Common myeloid progenitor, CD34-positive (primary cell): ENCODE data around the gene CXCL5.

Experiments
- CTCF ChIA-PET: fragments of 350-600 bp; sonication (Branson Sonifier 250); formaldehyde crosslinking; loops from one replicate; lab custom pipeline; 2021; ENCODE audit warnings: antibody characterized with exemption; lab: Charles Lee
- POLR2A ChIA-PET: fragments of 350-600 bp; sonication (Branson Sonifier 250); formaldehyde crosslinking; loops from one replicate; lab custom pipeline; 2021; ENCODE audit warnings: antibody characterized with exemption; lab: Charles Lee
- DNase-seq, 3 donors: peaks; one replicate each; pipeline versions ENCODE4 v3.0.0 to v3.0.0-alpha.2; 2013
- H3K27ac ChIP-seq, 2 experiments: 1 replicate in 1 of 2; 2 replicates in 1 of 2; pipeline ENCODE4 v1.7.0; 2013; ENCODE audit warnings: inconsistent platforms in 2 of 2, low read length in 2 of 2, mild to moderate bottlenecking in 2 of 2, low read depth in 1 of 2, moderate library complexity in 1 of 2; ENCODE audit not compliant: severe bottlenecking in 2 of 2, insufficient read depth in 1 of 2, poor library complexity in 1 of 2
- H3K27me3 ChIP-seq, 5 experiments: replicated peaks in 2 of 5; 1 replicate in 3 of 5; 2 replicates in 2 of 5; pipeline versions ENCODE4 v1.6.1 to v1.7.0; 2013; ENCODE audit warnings: low read length in 4 of 5, mild to moderate bottlenecking in 2 of 5, moderate library complexity in 2 of 5, inconsistent platforms in 1 of 5; ENCODE audit not compliant: insufficient read depth in 5 of 5, control insufficient read depth in 4 of 5
- H3K36me3 ChIP-seq, 4 experiments: 1 replicate in 2 of 4; 2 replicates in 2 of 4; pipeline versions ENCODE4 v1.6.1 to v1.7.0; 2013; ENCODE audit warnings: low read length in 3 of 4, control low read depth in 1 of 4, mild to moderate bottlenecking in 1 of 4; ENCODE audit not compliant: control insufficient read depth in 4 of 4, insufficient read depth in 4 of 4
- H3K4me1 ChIP-seq, 4 experiments: 1 replicate in 3 of 4; 2 replicates in 1 of 4; pipeline versions ENCODE4 v1.6.1 to v1.7.1; 2013; ENCODE audit warnings: low read length in 3 of 4, mild to moderate bottlenecking in 3 of 4, control low read depth in 1 of 4, inconsistent platforms in 1 of 4, moderate library complexity in 1 of 4; ENCODE audit not compliant: control insufficient read depth in 4 of 4, insufficient read depth in 4 of 4; ENCODE audit errors: control extremely low read depth in 1 of 4
- H3K4me3 ChIP-seq, 7 experiments: 1 replicate in 4 of 7; 2 replicates in 3 of 7; pipeline versions ENCODE4 v1.5.1 to v1.7.0; 2013; ENCODE audit warnings: mild to moderate bottlenecking in 7 of 7, low read length in 6 of 7, moderate library complexity in 6 of 7, inconsistent platforms in 2 of 7, low read depth in 2 of 7, control low read depth in 1 of 7; ENCODE audit not compliant: insufficient read depth in 4 of 7, control insufficient read depth in 1 of 7; ENCODE audit errors: extremely low read depth in 1 of 7
- H3K9me3 ChIP-seq, 5 experiments: 1 replicate in 4 of 5; 2 replicates in 1 of 5; pipeline versions ENCODE4 v1.6.1 to v1.7.1; 2013; ENCODE audit warnings: low read length in 4 of 5, mild to moderate bottlenecking in 2 of 5, inconsistent platforms in 1 of 5, low read depth in 1 of 5, moderate library complexity in 1 of 5; ENCODE audit not compliant: control insufficient read depth in 4 of 5, insufficient read depth in 2 of 5; ENCODE audit errors: control extremely low read depth in 1 of 5
- WGBS: methylation state at CpG from one replicate; pipeline ENCODE4 v1.1.5; 2013; ENCODE audit not compliant: insufficient coverage; 5-methylcytosine and 5-hydroxymethylcytosine counted together

The CXCL5 gene

DNA sequence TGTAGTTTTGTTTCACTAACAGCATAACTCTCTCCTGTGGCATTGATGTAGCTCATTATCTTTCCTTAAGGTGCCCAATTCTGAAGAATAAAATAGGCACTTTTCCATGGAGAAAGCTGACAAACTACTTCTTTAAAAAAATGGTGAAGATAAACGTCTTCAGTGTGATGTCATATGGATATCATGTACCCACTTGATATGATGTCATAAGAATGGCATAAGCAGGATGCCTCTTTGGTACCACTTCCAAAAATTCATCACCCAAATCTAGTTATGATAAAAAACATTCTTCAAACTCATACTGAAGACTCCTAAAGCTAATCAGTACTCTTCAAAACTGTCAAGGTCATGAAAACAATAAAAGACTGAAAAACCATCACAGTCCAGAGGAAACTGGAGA, 42.9 kb upstream of the CXCL5 start:
- no peak for DNase-seq
- no peaks in the 10 kb centered on the region for H3K9me3 ChIP-seq
- no CpG with 5 or more reads among the region's 1 CpG for WGBS
- no peaks in the 10 kb centered on the region for H3K27me3 ChIP-seq
- peaks cover 19 to 50% (median 32%) of the 10 kb centered on the region in 4 experiments for H3K4me1 ChIP-seq
- no peaks in the 10 kb centered on the region for H3K36me3 ChIP-seq
- no peak overlapping the region for H3K27ac ChIP-seq
- POLR2A ChIA-PET: no interaction called here
- no peak overlapping the region for H3K4me3 ChIP-seq
- CTCF ChIA-PET: interaction anchor here (0.7 to 3.4 kb wide), 5 partner anchors 10 to 387 kb away, joined by 3 to 18 read pairs (median 4); partner anchors contain the start of gene CXCL5

GRCh38 chr4:74039315-74039763, 40.9 kb upstream of the CXCL5 start:
- H3K27me3 ChIP-seq: no peaks in the 10 kb centered on the region
- H3K4me3 ChIP-seq: peak overlapping the region in 6 of 7 experiments; percentile 78 to 96 (median 86)
- no peak for DNase-seq
- no peaks in the 10 kb centered on the region for H3K9me3 ChIP-seq
- ChIA-PET CTCF (interaction anchor here (0.9 to 4.0 kb wide), 18 partner anchors 9 to 377 kb away, joined by 3 to 63 read pairs (median 5); partner anchors contain the start of genes CXCL1 and CXCL2), POLR2A (no interaction called here)
- no peaks in the 10 kb centered on the region for H3K36me3 ChIP-seq
- H3K27ac ChIP-seq: peak overlapping the region; percentile 89 to 93
- peaks cover 19 to 49% (median 31%) of the 10 kb centered on the region in 4 experiments for H3K4me1 ChIP-seq
- 19% methylated on average over 3 of the region's 4 CpGs for WGBS

- peak within 1 kb of the TSS; percentile 89 to 93 for H3K27ac ChIP-seq
- H3K4me3 ChIP-seq: peak within 1 kb of the TSS; percentile 78 to 96 (median 88)
- POLR2A ChIA-PET: interaction anchor here (0.7 to 0.9 kb wide), 2 partner anchors 44 to 60 kb away, joined by 4 to 5 read pairs; no protein-coding TSS in a partner anchor
- H3K4me1 ChIP-seq: peaks cover 19 to 43% (median 29%) of the 10 kb centered on the region in 4 experiments
- under 1% methylated on average over 47 of the region's 64 CpGs for WGBS
- no peaks in the 10 kb centered on the region for H3K36me3 ChIP-seq
- no peaks in the 10 kb centered on the region for H3K27me3 ChIP-seq
- H3K9me3 ChIP-seq: no peaks in the 10 kb centered on the region
- CTCF ChIA-PET: interaction anchor here (0.6 to 4.0 kb wide), 31 partner anchors 8 to 650 kb away, joined by 3 to 63 read pairs (median 4); partner anchors contain the start of genes CXCL1, CXCL2 and CXCL5
- peak; percentile 58 to 82 (median 68) for DNase-seq
Measured at GRCh38 chr4:74038425-74039314, 40.2 kb upstream of the CXCL5 start, which contains the start of gene CXCL3. Gene CXCL3, minus strand, starts transcription at chr4:74038689. Its CDS starts 78 bp downstream, at chr4:74038611.

DNA sequence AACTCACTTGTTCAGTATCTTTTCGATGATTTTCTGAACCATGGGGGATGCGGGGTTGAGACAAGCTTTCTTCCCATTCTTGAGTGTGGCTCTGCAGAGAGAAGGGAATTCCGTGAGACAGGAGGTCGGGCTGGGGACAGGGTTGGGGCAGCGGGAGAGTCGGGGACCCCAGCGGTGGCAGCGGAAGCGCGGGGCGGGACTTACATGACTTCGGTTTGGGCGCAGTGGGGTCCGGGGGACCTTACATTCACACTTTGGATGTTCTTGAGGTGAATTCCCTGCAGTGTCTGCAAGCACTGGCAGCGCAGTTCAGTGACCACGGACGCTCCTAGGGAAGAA, 39.6 kb upstream of the CXCL5 start:
- Histone ChIP-seq H3K27ac (peak overlapping the region; percentile 46 to 93), H3K4me1 (peaks cover 19 to 37% (median 27%) of the 10 kb centered on the region in 4 experiments), H3K9me3 (no peaks in the 10 kb centered on the region), H3K36me3 (no peaks in the 10 kb centered on the region), H3K27me3 (no peaks in the 10 kb centered on the region), H3K4me3 (peak overlapping the region; percentile 78 to 96 (median 88))
- ChIA-PET POLR2A (interaction anchor here (0.9 kb wide), 1 partner anchor 45 kb away, joined by 4 read pairs; no protein-coding TSS in a partner anchor), CTCF (interaction anchor here (0.8 to 4.0 kb wide), 24 partner anchors 14 to 375 kb away, joined by 3 to 63 read pairs (median 5); partner anchors contain the start of genes CXCL1, CXCL2 and CXCL5)
- 0% methylated on average over 16 of the region's 17 CpGs for WGBS
- DNase-seq: peak in 2 of 3 donors; percentile 41 to 62

DNA sequence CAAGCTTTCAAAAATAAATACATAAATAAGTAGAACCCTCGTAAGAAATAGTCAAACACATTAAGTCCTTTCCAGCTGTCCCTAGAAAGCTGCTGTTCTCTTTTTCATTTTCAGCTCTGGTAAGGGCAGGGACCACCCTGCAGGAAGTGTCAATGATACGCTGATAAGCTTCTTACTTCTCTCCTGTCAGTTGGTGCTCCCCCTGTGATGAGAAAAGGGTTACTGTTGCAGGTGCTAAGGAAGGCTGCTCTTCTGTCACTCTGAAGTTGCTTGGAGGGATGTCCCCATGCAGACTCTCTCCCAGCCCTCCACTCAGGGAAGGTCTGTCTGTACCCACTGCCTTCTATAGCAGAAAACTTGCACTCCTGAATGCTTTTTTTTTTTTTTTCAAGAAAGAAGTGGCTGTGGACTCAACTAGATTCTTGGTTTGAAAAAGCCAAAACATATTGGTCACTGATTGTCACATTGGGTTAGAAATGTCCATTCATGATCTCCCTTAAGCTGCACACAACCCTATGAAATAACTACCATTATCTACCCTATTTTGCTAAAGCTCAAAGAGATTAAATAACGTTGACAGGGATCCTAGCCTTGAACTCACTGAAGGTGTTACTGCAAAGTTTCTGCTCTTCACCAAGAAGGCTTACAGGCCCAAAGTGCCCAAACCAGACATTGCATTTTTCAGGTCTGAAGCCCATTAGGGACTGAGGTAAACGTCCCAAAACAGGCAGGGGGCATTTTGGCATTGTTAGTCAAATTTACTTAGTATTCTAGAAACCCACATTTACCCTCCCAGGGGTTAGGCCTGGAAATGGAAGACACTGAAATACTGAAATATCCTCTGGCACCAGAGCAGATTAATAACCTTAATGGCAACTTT, 38.8 kb upstream of the CXCL5 start:
- ChIA-PET CTCF (interaction anchor here (0.5 to 4.0 kb wide), 26 partner anchors 14 to 384 kb away, joined by 3 to 63 read pairs (median 4); partner anchors contain the start of genes CXCL2 and CXCL5), POLR2A (interaction anchor here (0.6 to 0.9 kb wide), 4 partner anchors 42 to 781 kb away, joined by 4 to 5 read pairs (median 4); no protein-coding TSS in a partner anchor)
- no peaks in the 10 kb centered on the region for H3K36me3 ChIP-seq
- H3K4me3 ChIP-seq: peak overlapping the region in 6 of 7 experiments; percentile 2 to 96 (median 86)
- H3K27me3 ChIP-seq: no peaks in the 10 kb centered on the region
- no peaks in the 10 kb centered on the region for H3K9me3 ChIP-seq
- 8% methylated on average over 2 of the region's 4 CpGs for WGBS
- peaks cover 19 to 33% (median 25%) of the 10 kb centered on the region in 4 experiments for H3K4me1 ChIP-seq
- peak; percentile 56 to 81 (median 67) for DNase-seq
- H3K27ac ChIP-seq: peak overlapping the region; percentile 11 to 93

DNA sequence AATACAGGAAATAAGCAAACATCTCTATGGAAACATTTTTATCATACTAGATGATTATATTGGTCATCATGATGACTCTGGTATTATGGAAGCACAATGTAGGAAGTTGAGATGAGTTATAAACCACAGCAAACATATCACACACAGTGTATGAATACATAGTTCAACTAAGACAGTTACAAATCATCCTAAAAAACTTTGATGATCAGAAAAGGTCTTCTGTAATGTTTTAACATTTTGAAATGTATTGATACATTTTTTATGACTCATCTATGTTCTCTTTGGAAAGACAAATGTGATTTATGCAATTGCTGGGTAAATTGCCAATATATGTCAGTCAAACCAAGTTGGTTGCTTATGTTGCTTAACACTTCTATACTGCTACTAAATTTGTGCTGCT, 35.3 kb upstream of the CXCL5 start:
- Histone ChIP-seq H3K36me3 (no peaks in the 10 kb centered on the region), H3K4me1 (peaks cover 10 to 28% (median 19%) of the 10 kb centered on the region in 4 experiments), H3K27me3 (no peaks in the 10 kb centered on the region), H3K27ac (no peak overlapping the region), H3K4me3 (no peak overlapping the region), H3K9me3 (no peaks in the 10 kb centered on the region)
- ChIA-PET CTCF (interaction anchor here (1.4 kb wide), 1 partner anchor 12 kb away, joined by 3 read pairs; no protein-coding TSS in a partner anchor), POLR2A (no interaction called here)
- DNase-seq: peak in 1 of 3 donors; percentile 44
